ENCODE measurements around the gene ARL14EP.

ARL14EP gene

GRCh38 chr11:30380846-30381245 lies 57.9 kb downstream of the ARL14EP start:
- H2AFZ ChIP-seq: no peak overlapping the region
- no peaks in the 10 kb centered on the region for H3K9me3 ChIP-seq (ENCODE audit: control insufficient read depth, low read length)
- no peak overlapping the region for H3K4me3 ChIP-seq (ENCODE audit: low read depth, low read length)
- no peak for TF ChIP-seq CTCF (IDR thresholded peaks at IDR 0.05)
- H3K79me2 ChIP-seq: no peaks in the 10 kb centered on the region
- no peak overlapping the region for H3K4me2 ChIP-seq (ENCODE audit: low read length)
- no peaks in the 10 kb centered on the region for H3K27me3 ChIP-seq (ENCODE audit: control insufficient read depth, insufficient read depth, low read length)
- H3K9ac ChIP-seq: no peak overlapping the region
- H3K4me1 ChIP-seq: no peaks in the 10 kb centered on the region
- H3K36me3 ChIP-seq (ENCODE audit: control insufficient read depth, insufficient read depth, low read length): no peaks in the 10 kb centered on the region
- no peak overlapping the region for H3K27ac ChIP-seq

- Histone ChIP-seq H3K4me2 (ENCODE audit: low read length) (no peak overlapping the region), H3K27me3 (ENCODE audit: control insufficient read depth, insufficient read depth, low read length) (no peaks in the 10 kb centered on the region), H3K79me2 (no peaks in the 10 kb centered on the region), H3K4me3 (ENCODE audit: low read depth, low read length) (no peak overlapping the region), H3K36me3 (ENCODE audit: control insufficient read depth, insufficient read depth, low read length) (no peaks in the 10 kb centered on the region), H2AFZ (no peak overlapping the region), H3K27ac (no peak overlapping the region), H3K9me3 (ENCODE audit: control insufficient read depth, low read length) (no peaks in the 10 kb centered on the region), H3K4me1 (no peaks in the 10 kb centered on the region), H3K9ac (no peak overlapping the region)
- TF ChIP-seq CTCF (IDR thresholded peaks at IDR 0.05): no peak
Observed at GRCh38 chr11:30381879-30382278, 59.0 kb downstream of the ARL14EP start.
